HEK293T (cell line): Measurements from ENCODE around the gene RNASE9.
"Not testable (repeated sequence)": the region's sequence is repeated elsewhere in the genome, so short reads cannot be mapped to it uniquely, and the experiment has no call there.

ENCODE experiments used
- CTCF ChIA-PET: fragments of 350-600 bp; formaldehyde crosslinking; extraction: SDS; loops from one replicate; lab custom pipeline; 2021; ENCODE audit warnings: antibody characterized with exemption, inconsistent platforms; lab: Yijun Ruan, JAX
- POLR2A ChIA-PET: fragments of 350-600 bp; formaldehyde crosslinking; extraction: SDS; loops from one replicate; lab custom pipeline; 2020; ENCODE audit warnings: antibody characterized with exemption, inconsistent platforms; lab: Yijun Ruan, JAX
- DNase-seq: peaks from one replicate; pipeline ENCODE4 v3.0.0; 2012; ENCODE audit warnings: mixed read lengths; ENCODE audit errors: extremely low spot score
- ARNT ChIP-seq: fragments of 450-650 bp; IDR thresholded peaks from 2 replicates; pipeline ENCODE4 v1.6.1; 2017; ENCODE audit warnings: mild to moderate bottlenecking
- BHLHE40 ChIP-seq: fragments of 450-650 bp; IDR thresholded peaks from 2 replicates; pipeline ENCODE4 v1.6.1; 2016; ENCODE audit warnings: mild to moderate bottlenecking, moderate library complexity, borderline replicate concordance
- CTBP1 ChIP-seq: fragments of 450-650 bp; IDR thresholded peaks from 2 replicates; pipeline ENCODE4 v1.6.1; 2016; ENCODE audit warnings: borderline replicate concordance
- ELF4 ChIP-seq: fragments of 450-650 bp; IDR thresholded peaks from 2 replicates; pipeline ENCODE4 v1.6.1; 2017; ENCODE audit warnings: antibody characterized with exemption
- FOXA1 ChIP-seq: fragments of 450-650 bp; IDR thresholded peaks from 2 replicates; pipeline ENCODE4 v1.6.1; 2016; ENCODE audit warnings: mild to moderate bottlenecking
- FOXK2 ChIP-seq: fragments of 450-650 bp; IDR thresholded peaks from 2 replicates; pipeline ENCODE4 v1.6.1; 2016; ENCODE audit warnings: mild to moderate bottlenecking
- FOXM1 ChIP-seq: fragments of 450-650 bp; IDR thresholded peaks from 2 replicates; pipeline ENCODE4 v1.6.1; 2017; ENCODE audit warnings: mild to moderate bottlenecking, borderline replicate concordance
- HDGF ChIP-seq: fragments of 450-650 bp; IDR thresholded peaks from 2 replicates; pipeline ENCODE4 v1.6.1; 2017; ENCODE audit warnings: antibody characterized with exemption, borderline replicate concordance
- L3MBTL2 ChIP-seq: fragments of 450-650 bp; conservative IDR thresholded peaks from 2 replicates; pipeline ENCODE4 v1.6.1; 2016; ENCODE audit warnings: mild to moderate bottlenecking
- LEF1 ChIP-seq: fragments of 450-650 bp; IDR thresholded peaks from 2 replicates; pipeline ENCODE4 v1.6.1; 2017; ENCODE audit warnings: mild to moderate bottlenecking, borderline replicate concordance
- NFRKB ChIP-seq: fragments of 450-650 bp; IDR thresholded peaks from 2 replicates; pipeline ENCODE4 v1.6.1; 2016; ENCODE audit warnings: mild to moderate bottlenecking, moderate library complexity
- PKNOX1 ChIP-seq: fragments of 450-650 bp; IDR thresholded peaks from 2 replicates; pipeline ENCODE4 v1.6.1; 2016
- SP1 ChIP-seq: fragments of 450-650 bp; IDR thresholded peaks from 2 replicates; pipeline ENCODE4 v1.6.1; 2017
- SUZ12 ChIP-seq: fragments of 450-650 bp; IDR thresholded peaks from 2 replicates; pipeline ENCODE4 v1.6.1; 2016; ENCODE audit warnings: mild to moderate bottlenecking
- TARDBP ChIP-seq: fragments of 450-650 bp; IDR thresholded peaks from 2 replicates; pipeline ENCODE4 v1.6.1; 2016
- ZNF384 ChIP-seq: fragments of 450-650 bp; IDR thresholded peaks from 2 replicates; pipeline ENCODE4 v1.6.1; 2016

The RNASE9 gene

DNA sequence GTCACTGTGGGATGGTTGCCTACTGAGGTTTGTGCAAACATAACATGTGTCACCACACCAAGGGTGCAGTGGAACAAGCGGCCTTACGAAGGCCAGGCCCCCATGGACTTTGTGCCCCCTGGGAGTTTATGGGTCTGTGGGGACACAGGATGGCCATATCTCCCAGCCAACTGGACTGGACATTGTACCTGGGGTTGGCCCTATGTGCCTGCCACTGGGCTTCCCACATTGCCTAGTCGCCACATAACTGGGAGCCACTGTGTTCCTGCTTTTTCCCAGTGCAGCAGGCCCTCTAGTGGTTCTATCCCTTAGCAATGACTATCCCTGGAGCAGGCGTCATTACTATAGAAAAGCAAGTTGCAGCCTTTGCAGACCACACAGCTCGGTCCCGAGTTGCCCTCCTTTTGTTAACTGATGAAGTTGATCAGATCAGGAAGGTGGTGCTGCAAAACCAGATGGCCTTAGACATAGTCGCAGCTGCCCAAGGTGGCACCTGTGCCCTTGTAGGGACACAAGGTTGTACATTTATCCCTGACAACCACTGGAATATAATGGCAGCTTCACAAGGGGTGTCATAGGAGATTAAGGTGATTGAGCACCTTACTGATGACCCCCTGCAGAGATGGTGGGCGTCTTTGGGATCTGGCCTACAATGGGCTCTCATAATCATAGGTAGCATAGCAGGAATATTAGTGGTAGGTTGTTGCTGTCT lies 45.5 kb upstream of the RNASE9 start:
- DNase-seq, result peak; percentile 55
- TF ChIP-seq CTBP1 (no peak), SP1 (no peak), ELF4 (no peak), L3MBTL2 (no peak), SUZ12 (no peak), LEF1 (no peak)
- POLR2A ChIA-PET, result interaction anchor here (1.0 to 1.6 kb wide), 3 partner anchors 77 to 145 kb away, joined by 4 to 6 read pairs (median 5); partner anchors contain the start of genes PIP4P1 and PNP

DNA sequence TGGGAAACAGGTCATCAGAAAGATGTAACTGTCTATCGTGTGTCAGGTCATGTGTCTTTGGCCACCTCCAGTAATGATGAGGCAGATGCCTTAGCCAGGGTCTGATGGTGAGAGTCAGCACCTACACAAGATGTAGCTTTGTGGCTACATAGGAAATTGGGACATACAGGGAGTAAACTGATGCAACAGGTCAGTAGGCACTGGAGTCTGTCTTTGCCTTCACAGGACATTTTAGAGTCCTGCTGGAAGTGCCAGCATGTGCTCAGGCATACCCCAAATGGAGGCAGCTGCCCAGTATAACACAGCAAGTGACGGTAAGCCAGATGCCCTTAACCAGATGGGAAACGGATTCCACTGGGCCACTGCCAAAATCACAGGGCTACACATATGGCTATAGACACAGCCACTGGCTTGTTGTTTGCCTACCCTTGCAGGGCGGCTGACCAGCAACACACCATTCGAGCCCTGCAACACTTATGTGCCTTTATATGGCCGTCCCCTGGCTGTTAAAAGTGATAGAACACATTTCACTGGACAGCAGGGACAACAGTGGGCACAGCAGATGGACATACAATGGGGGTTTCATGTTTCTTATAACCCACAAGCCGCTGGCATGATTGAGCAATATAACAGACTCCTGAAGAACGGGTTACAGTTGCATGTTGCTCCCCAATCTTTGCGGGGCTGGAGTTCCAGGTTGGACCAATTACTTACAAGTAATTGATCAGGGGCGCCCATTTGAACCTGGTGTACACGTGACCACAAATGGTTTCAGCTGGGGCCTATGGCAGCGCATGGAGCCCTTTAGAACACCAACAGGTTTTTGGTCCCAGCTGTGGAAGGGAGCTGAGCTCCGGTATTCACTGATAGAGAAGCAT lies 43.2 kb upstream of the RNASE9 start:
- POLR2A ChIA-PET, result no interaction called here

More for the DNA sequence above, 45.5 kb upstream of the RNASE9 start:
- CTCF ChIA-PET, result interaction anchor here (0.6 to 2.9 kb wide), 4 partner anchors 19 to 191 kb away, joined by 3 to 19 read pairs (median 5); partner anchors contain the start of gene RNASE11

DNA sequence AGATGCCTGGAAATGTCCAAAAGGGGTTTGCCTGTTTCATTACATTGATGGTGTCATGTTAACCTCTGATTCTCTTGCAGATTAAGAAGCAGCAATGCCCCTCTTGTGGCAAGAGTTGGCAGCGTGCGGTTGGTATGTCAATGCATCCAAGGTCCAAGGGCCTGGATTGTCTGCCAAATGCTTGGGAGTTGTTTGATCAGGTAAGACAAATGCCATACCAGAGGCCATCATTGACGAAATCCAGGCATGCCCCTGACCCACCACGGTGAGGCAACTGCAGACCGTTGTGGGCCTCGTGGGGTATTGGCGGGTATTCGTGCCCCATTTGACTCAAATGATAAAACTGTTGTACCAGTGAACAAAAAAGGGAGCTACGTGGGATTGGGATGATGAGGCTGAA lies 41.7 kb upstream of the RNASE9 start:
- POLR2A ChIA-PET, result no interaction called here
- DNase-seq, result no peak
- CTCF ChIA-PET, result no interaction called here
- TF ChIP-seq L3MBTL2 (no peak), ARNT (no peak), HDGF (no peak), FOXM1 (no peak), SP1 (no peak), TARDBP (no peak), NFRKB (no peak), FOXK2 (no peak), LEF1 (no peak), ZNF384 (no peak), ELF4 (no peak), CTBP1 (no peak)

More for the DNA sequence above, 43.2 kb upstream of the RNASE9 start:
- TF ChIP-seq FOXK2, result no peak
- TF ChIP-seq ARNT, result no peak
- TF ChIP-seq PKNOX1, result no peak
- no peak for TF ChIP-seq ELF4
- TF ChIP-seq TARDBP, result no peak
- no peak for TF ChIP-seq LEF1
- no peak for TF ChIP-seq ZNF384
- CTCF ChIA-PET, result no interaction called here
- no peak for DNase-seq

DNA sequence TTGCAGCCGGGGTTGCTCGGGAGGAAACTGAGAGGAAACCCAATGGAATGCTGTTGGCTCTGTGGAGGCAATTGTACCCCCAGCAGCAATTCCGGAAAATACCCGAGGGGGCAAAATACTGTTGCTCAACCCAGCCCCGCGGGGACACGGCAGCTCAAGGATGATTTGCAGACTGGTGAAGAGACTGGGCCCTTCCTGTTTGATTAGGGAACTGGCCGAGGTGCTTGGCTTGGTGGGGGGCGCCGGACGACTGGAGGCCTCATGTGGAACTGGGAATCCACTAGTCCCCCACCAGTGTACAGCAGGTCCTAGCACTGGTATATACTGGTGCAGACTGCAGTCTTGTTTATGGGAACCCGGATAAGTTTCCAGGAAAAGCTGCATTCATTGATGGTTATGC lies 40.7 kb upstream of the RNASE9 start:
- CTCF ChIA-PET, result no interaction called here
- DNase-seq, result no peak
- TF ChIP-seq FOXA1 (no peak), ARNT (no peak), ZNF384 (no peak), HDGF (no peak), SUZ12 (no peak), NFRKB (no peak), BHLHE40 (no peak), ELF4 (no peak)
- POLR2A ChIA-PET, result no interaction called here

- ChIA-PET POLR2A (interaction anchor here (1.6 kb wide), 1 partner anchor 142 kb away, joined by 5 read pairs; the partner anchor contains the start of genes APEX1 and OSGEP), CTCF (no interaction called here)
- no peak for DNase-seq
- TF ChIP-seq NFRKB, result no peak
- TF ChIP-seq ARNT, result no peak
- no peak for TF ChIP-seq SUZ12
- no peak for TF ChIP-seq ZNF384
- TF ChIP-seq L3MBTL2, result no peak
- TF ChIP-seq ELF4, result no peak
- TF ChIP-seq LEF1, result no peak
- TF ChIP-seq FOXA1, result no peak
- no peak for TF ChIP-seq FOXM1
Measured at GRCh38 chr14:20597108-20597507, 36.3 kb upstream of the RNASE9 start.

GRCh38 chr14:20595726-20596125 lies 34.9 kb upstream of the RNASE9 start:
- POLR2A ChIA-PET, DNase-seq, CTCF ChIA-PET: not testable (repeated sequence)

- ChIA-PET CTCF (no interaction called here), POLR2A (no interaction called here)
- no peak for DNase-seq
- TF ChIP-seq NFRKB (no peak), HDGF (no peak), FOXA1 (no peak), ARNT (no peak), ELF4 (no peak), FOXM1 (no peak), L3MBTL2 (no peak), ZNF384 (no peak), CTBP1 (no peak), LEF1 (no peak), SUZ12 (no peak), TARDBP (no peak)
Measured at GRCh38 chr14:20592574-20592973, 31.7 kb upstream of the RNASE9 start.
